MCF 10A (cell line): ENCODE data around the gene TRAF7. TPM values are rescaled to one million over a fixed set of nuclear protein-coding genes. Genes with fewer than 3 reads are reported as not detected.

ENCODE experiments used
- BruUV-seq: library from RNA; stranded (reverse); fragments of 400-500 nt; replicated peaks from 2 replicates; lab custom pipeline; 2021; lab: Mats Ljungman, UMichigan
- CTCF ChIA-PET: fragments of 300-600 bp; sonication (Branson Sonifier 250); formaldehyde crosslinking; extraction: SDS; loops from one replicate; lab custom pipeline; 2021; ENCODE audit warnings: antibody characterized with exemption, inconsistent platforms; lab: Yijun Ruan, JAX
- POLR2A ChIA-PET: fragments of 300-600, 350-650 bp; sonication (Branson Sonifier 250); formaldehyde crosslinking; extraction: SDS; loops from one replicate; lab custom pipeline; 2020; ENCODE audit warnings: antibody characterized with exemption, inconsistent platforms; lab: Yijun Ruan, JAX
- DNase-seq: peaks from one replicate; pipeline ENCODE4 v3.0.0-alpha.2; 2018; ENCODE audit not compliant: unreplicated experiment
- H3K27ac Mint-ChIP-seq: one replicate; pipeline ENCODE4 v1.8.0; 2022; ENCODE audit warnings: mild to moderate bottlenecking, low read depth, mixed read lengths; ENCODE audit not compliant: unreplicated experiment
- H3K27me3 Mint-ChIP-seq: one replicate; pipeline ENCODE4 v1.8.0; 2022; ENCODE audit warnings: mixed read lengths; ENCODE audit not compliant: insufficient read depth, unreplicated experiment
- H3K36me3 Mint-ChIP-seq: one replicate; pipeline ENCODE4 v1.8.0; 2022; ENCODE audit warnings: mild to moderate bottlenecking, moderate library complexity, mixed read lengths; ENCODE audit not compliant: insufficient read depth, unreplicated experiment
- H3K4me1 Mint-ChIP-seq: one replicate; pipeline ENCODE4 v1.8.0; 2022; ENCODE audit warnings: mixed read lengths; ENCODE audit not compliant: insufficient read depth, unreplicated experiment
- H3K4me3 Mint-ChIP-seq: one replicate; pipeline ENCODE4 v1.8.0; 2022; ENCODE audit warnings: mild to moderate bottlenecking, moderate library complexity, mixed read lengths; ENCODE audit not compliant: unreplicated experiment
- H3K9me3 Mint-ChIP-seq: one replicate; pipeline ENCODE4 v1.8.0; 2022; ENCODE audit warnings: mixed read lengths; ENCODE audit not compliant: unreplicated experiment
- intact Hi-C: fragments of 100-400 bp; cut with micrococcal nuclease; formaldehyde crosslinking; loops from 2 replicates; pipeline ENCODE4 v1.14.1; 2022
- total RNA-seq: library from RNA; stranded (reverse); gene quantifications from 2 replicates; pipeline ENCODE4 v1.2.3, GENCODE V29; 2022
- TF ChIP-seq, protein P1 (sequence below): fragments of 200-600 bp; IDR thresholded peaks from one replicate; pipeline ENCODE4 v1.8.0; 2022; ENCODE audit warnings: antibody characterized with exemption, mild to moderate bottlenecking; ENCODE audit not compliant: unreplicated experiment

Gene TRAF7
- total RNA-seq, 1 experiment from 2014 or later = 98.6 TPM

DNA sequence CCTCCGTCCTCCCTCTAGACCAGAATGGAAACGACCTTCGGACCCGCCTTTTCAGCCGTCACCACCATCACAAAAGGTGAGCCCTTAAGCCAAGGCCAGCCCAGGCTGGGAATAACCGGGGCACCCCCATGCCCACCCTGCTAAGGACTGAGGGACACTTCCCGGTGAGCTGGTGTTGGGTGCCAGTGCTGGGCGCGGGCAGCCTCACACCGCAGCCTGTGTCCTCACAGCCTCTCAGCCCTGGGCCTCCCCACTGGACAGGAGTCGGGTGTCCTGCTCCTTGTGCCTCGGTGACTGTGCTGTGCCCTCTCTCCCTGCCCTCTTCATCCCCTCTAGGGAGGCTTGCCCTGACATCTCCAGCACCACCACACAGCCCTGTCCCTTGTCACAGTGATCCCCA is 10.3 kb downstream of the TRAF7 start:
- no peak overlapping the region for H3K27ac Mint-ChIP-seq
- intact Hi-C loops = no loop called here
- H3K4me1 Mint-ChIP-seq = peaks cover 15% of the 10 kb centered on the region
- no peak for DNase-seq
- TF ChIP-seq, protein P1, sequence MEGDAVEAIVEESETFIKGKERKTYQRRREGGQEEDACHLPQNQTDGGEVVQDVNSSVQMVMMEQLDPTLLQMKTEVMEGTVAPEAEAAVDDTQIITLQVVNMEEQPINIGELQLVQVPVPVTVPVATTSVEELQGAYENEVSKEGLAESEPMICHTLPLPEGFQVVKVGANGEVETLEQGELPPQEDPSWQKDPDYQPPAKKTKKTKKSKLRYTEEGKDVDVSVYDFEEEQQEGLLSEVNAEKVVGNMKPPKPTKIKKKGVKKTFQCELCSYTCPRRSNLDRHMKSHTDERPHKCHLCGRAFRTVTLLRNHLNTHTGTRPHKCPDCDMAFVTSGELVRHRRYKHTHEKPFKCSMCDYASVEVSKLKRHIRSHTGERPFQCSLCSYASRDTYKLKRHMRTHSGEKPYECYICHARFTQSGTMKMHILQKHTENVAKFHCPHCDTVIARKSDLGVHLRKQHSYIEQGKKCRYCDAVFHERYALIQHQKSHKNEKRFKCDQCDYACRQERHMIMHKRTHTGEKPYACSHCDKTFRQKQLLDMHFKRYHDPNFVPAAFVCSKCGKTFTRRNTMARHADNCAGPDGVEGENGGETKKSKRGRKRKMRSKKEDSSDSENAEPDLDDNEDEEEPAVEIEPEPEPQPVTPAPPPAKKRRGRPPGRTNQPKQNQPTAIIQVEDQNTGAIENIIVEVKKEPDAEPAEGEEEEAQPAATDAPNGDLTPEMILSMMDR = no peak
- ChIA-PET CTCF (interaction anchor here (0.5 kb wide), 1 partner anchor 9 kb away, joined by 4 read pairs; no protein-coding TSS in a partner anchor), POLR2A (interaction anchor here (1.0 to 2.0 kb wide), 2 partner anchors 10 to 15 kb away, joined by 4 to 11 read pairs; partner anchors contain the start of gene TRAF7)
- no peak overlapping the region for H3K4me3 Mint-ChIP-seq
- H3K27me3 Mint-ChIP-seq = no peaks in the 10 kb centered on the region
- BruUV-seq = no TSS peak
- H3K9me3 Mint-ChIP-seq = no peaks in the 10 kb centered on the region
- H3K36me3 Mint-ChIP-seq = peaks cover 35% of the 10 kb centered on the region

DNA sequence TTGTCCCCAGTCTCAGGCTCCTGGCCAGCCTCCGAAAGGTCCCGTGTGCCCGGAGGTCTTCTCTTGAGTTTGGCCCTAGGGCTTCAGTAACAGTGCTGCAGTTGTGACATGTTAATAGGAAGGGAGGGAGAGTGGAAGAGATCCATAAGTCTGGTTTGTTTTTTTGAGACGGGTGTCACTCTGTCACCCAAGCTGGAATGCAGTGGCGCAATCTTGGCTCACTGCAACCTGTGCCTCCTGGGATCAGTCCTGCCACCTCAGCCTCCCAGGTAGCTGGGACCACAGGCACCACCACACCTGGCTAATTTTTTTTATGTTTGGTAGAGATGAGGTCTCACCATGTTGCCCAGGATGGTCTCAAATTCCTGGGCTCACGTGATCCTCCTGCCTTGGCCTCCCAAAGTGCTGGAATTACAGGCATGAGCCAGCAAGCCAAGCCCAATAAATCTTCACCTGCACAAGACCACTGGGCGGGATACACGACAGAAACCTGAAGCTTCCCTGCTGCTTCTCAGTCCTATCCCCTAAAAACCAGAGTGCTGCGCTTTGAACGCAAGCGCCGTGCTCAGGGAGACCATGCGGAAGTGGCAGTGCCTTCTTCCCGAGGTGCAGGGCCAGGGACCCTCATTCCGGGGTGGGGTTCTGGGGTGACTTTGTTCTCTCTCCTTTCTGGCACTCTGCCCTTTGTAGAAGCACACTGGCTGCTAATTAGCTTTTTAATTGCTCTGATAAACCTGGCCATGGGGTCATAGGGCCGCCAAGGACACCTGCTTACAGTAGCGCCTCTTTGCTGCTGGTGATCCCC is 10.9 kb downstream of the TRAF7 start:
- CTCF ChIA-PET = interaction anchor here (0.5 to 2.5 kb wide), 2 partner anchors 8 to 28 kb away, joined by 4 to 8 read pairs; no protein-coding TSS in a partner anchor
- no TSS peak for BruUV-seq

DNA sequence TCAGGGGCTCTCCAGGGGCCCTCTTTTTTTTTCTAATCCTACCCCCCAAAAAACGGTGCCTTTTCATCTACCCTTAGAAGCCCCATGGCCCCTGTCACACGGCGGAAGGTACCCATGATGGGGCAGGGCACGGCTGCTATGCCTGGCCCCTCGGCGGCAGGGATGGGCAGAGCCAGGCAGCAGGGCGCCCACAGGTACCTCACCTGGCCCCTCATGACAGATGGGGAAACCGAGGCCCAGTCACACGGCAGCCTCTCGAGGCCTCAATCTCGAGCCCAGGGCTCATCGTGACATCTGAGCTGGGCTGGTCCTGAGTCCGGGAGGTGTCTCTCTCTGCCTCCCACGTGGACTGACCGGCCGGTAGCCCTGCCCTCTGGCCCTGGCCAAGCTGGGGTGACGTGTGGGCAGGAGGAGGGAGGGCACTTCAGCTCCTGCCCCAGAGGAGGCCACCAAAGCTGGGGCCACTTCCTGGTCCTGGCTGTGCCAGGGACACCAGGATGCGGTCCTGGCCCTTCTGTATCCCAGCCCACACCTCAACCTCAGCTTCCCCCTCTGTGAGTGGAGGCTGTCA is 11.6 kb downstream of the TRAF7 start:
- CTCF ChIA-PET = interaction anchor here (1.2 to 2.5 kb wide), 2 partner anchors 14 to 28 kb away, joined by 3 to 8 read pairs; no protein-coding TSS in a partner anchor
- POLR2A ChIA-PET = interaction anchor here (0.6 to 2.0 kb wide), 3 partner anchors 10 to 13 kb away, joined by 3 to 11 read pairs (median 3); partner anchors contain the start of gene TRAF7
- intact Hi-C loops = no loop called here
- Mint-ChIP-seq H3K27me3 (no peaks in the 10 kb centered on the region), H3K9me3 (no peaks in the 10 kb centered on the region), H3K4me3 (no peak overlapping the region), H3K36me3 (peaks cover 30% of the 10 kb centered on the region), H3K4me1 (peaks cover 8% of the 10 kb centered on the region), H3K27ac (no peak overlapping the region)
- TF ChIP-seq, protein P1 = no peak
- BruUV-seq = no TSS peak
- no peak for DNase-seq

More for the DNA sequence above, 10.9 kb downstream of the TRAF7 start:
- DNase-seq = no peak
- Mint-ChIP-seq H3K4me1 (peaks cover 15% of the 10 kb centered on the region), H3K9me3 (no peaks in the 10 kb centered on the region), H3K36me3 (peaks cover 35% of the 10 kb centered on the region), H3K27me3 (no peaks in the 10 kb centered on the region), H3K27ac (no peak overlapping the region), H3K4me3 (no peak overlapping the region)
- TF ChIP-seq, protein P1 = no peak
- intact Hi-C loops = no loop called here
- POLR2A ChIA-PET = interaction anchor here (0.6 to 2.0 kb wide), 4 partner anchors 9 to 15 kb away, joined by 3 to 11 read pairs (median 4); partner anchors contain the start of gene TRAF7

DNA sequence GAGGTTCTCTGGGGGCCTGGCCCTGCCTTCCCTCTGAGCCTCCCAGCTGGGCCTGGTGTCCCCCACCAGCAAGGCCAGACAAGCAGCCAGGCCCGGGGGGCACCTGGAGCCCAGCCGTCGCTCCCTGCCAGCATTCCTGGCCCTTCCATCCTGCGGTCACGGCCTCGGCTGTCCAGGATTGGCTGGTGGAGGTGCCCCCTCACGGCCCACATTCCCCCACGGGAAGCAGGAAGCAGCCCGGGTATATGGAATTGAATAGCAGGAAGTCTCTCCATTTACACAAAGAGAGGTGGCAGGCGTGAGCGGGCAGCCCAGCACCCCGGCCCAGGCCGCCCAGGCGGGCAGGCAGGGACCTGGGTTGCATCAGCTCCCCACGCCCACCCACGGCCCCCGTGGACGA is 14.5 kb downstream of the TRAF7 start:
- no peak overlapping the region for H3K27ac Mint-ChIP-seq
- BruUV-seq = no TSS peak
- intact Hi-C loops = no loop called here

More for the DNA sequence above, 14.5 kb downstream of the TRAF7 start:
- TF ChIP-seq, protein P1 = no peak
- peaks cover 43% of the 10 kb centered on the region for H3K36me3 Mint-ChIP-seq
- no peaks in the 10 kb centered on the region for H3K9me3 Mint-ChIP-seq
- no peaks in the 10 kb centered on the region for H3K27me3 Mint-ChIP-seq
- CTCF ChIA-PET = no interaction called here
- no peak for DNase-seq
- no peaks in the 10 kb centered on the region for H3K4me1 Mint-ChIP-seq
- POLR2A ChIA-PET = interaction anchor here (0.7 kb wide), 1 partner anchor 349 kb away, joined by 3 read pairs; no protein-coding TSS in a partner anchor
- no peak overlapping the region for H3K4me3 Mint-ChIP-seq
